Psoas muscle (tissue), 8 donors: Measurements from ENCODE around the gene KBTBD4. TPM values are rescaled to one million over a fixed set of nuclear protein-coding genes. Genes with fewer than 3 reads are reported as not detected.
"Not testable (repeated sequence)": the region's sequence is repeated elsewhere in the genome, so short reads cannot be mapped to it uniquely, and the experiment has no call there.

Experiments
- ATAC-seq, 4 donors: fragments of 200-7000 bp; cut with Tn5 transposase; one replicate each; pipeline ENCODE4 v1.9.1; 2020; ENCODE audit warnings: moderate library complexity in 3 of 4, mild to moderate bottlenecking in 2 of 4
- DNase-seq, 2 donors: peaks; one replicate each; pipeline ENCODE4 v3.0.0-alpha.2; 2020
- H3K27ac ChIP-seq: fragments of 200-600 bp; one replicate; pipeline ENCODE4 v1.8.0; 2022
- H3K27me3 ChIP-seq, 3 donors: fragments of 200-600 bp in 1 of 3; one replicate each; pipeline versions ENCODE4 v1.6.1 to v1.8.0; 2013 to 2022; ENCODE audit warnings: low read length in 2 of 3, mild to moderate bottlenecking in 2 of 3, moderate library complexity in 1 of 3; ENCODE audit not compliant: insufficient read depth in 3 of 3
- H3K36me3 ChIP-seq, 2 donors: fragments of 200-600 bp in 1 of 2; one replicate each; pipeline versions ENCODE4 v1.6.1 to v1.8.0; 2013 to 2022; ENCODE audit warnings: low read depth in 1 of 2, mild to moderate bottlenecking in 1 of 2, moderate library complexity in 1 of 2; ENCODE audit not compliant: insufficient read depth in 1 of 2
- H3K4me1 ChIP-seq: fragments of 200-600 bp; one replicate; pipeline ENCODE4 v1.8.0; 2022
- H3K4me3 ChIP-seq: fragments of 200-600 bp; one replicate; pipeline ENCODE4 v1.8.0; 2022; ENCODE audit warnings: mild to moderate bottlenecking
- H3K9me3 ChIP-seq: fragments of 200-600 bp; one replicate; pipeline ENCODE4 v1.8.0; 2022
- WGBS, 3 donors: extraction: QIAGEN DNeasy Blood & Tissue Kit; methylation state at CpG; one replicate each; pipeline versions ENCODE4 v1.1.6 to v1.1.7; 2013; 5-methylcytosine and 5-hydroxymethylcytosine counted together
- intact Hi-C, 2 donors: fragments of 100-400 bp; cut with DNase I; formaldehyde crosslinking; loops; one replicate each; pipeline versions ENCODE4 v1.11.0 to v1.14.2; 2022
- polyA plus RNA-seq, 3 donors: library from polyadenylated mRNA; stranded (reverse); fragments of 200-250 nt; gene quantifications; one replicate each; pipeline ENCODE4 v1.2.3, GENCODE V29; 2013
- total RNA-seq, 4 donors: library from RNA; stranded (reverse); fragmentation: NEBNext Ultra II Directional in 2 of 4; extraction: Animal tissue kit (Norgen Biotek cat#: 25700) in 2 of 4; gene quantifications; one replicate each; pipeline versions ENCODE4 v1.2.1 to v1.2.4, GENCODE V29; 2021 to 2023
- TF ChIP-seq, protein P1 (sequence below): fragments of 200-600 bp; IDR thresholded peaks from one replicate; pipeline ENCODE4 v1.8.0; 2022; ENCODE audit warnings: antibody characterized with exemption
- donor health status: healthy with polysubstance abuse.
- donor health status: DM: no; HTN: no; CAD: no; lungs with moderate emphysema.
- donor health status: Bipolar disorder and iron deficiency.
- donor health status: healthy.
- donor health status: DM: yes; HTN: yes; CAD: no.
- donor health status: DM: no; HTN: no; CAD: no.
- donor health status: DM: no; HTN: no; CAD: no.
- donor health status: DM: yes; HTN: yes; CAD: no.

Gene KBTBD4
- total and polyA plus RNA-seq, 7 donors: 12.0 to 23.1 (median 17.9) TPM

DNA sequence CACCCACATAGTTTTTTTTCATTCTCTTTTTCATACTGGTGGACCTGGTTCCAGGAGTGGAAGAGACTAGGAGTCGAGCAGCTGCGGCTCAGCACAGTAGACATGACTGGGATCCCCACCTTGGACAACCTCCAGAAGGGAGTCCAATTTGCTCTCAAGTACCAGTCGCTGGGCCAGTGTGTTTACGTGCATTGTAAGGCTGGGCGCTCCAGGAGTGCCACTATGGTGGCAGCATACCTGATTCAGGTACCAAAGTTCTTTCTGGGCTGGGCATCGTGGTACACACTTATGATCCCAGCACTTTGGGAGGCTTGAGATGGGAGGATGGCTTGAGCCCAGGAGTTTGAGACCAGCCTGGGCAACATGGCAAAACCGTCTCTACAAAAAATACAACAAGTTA is 9.1 kb downstream of the KBTBD4 start:
- H3K4me3 ChIP-seq: no peak overlapping the region
- intact Hi-C loops: no loop called here
- peaks cover 2 to 64% of the 10 kb centered on the region in 2 donors for H3K36me3 ChIP-seq
- ATAC-seq (no peak), DNase-seq (no peak)
- WGBS, 3 donors: 96 to 98% (median 97%) methylated on average over 7 of the region's 7 CpGs
- H3K4me1 ChIP-seq: peaks cover 25% of the 10 kb centered on the region
- H3K27me3 ChIP-seq: no peaks in the 10 kb centered on the region
- H3K9me3 ChIP-seq: no peaks in the 10 kb centered on the region
- TF ChIP-seq, protein P1, sequence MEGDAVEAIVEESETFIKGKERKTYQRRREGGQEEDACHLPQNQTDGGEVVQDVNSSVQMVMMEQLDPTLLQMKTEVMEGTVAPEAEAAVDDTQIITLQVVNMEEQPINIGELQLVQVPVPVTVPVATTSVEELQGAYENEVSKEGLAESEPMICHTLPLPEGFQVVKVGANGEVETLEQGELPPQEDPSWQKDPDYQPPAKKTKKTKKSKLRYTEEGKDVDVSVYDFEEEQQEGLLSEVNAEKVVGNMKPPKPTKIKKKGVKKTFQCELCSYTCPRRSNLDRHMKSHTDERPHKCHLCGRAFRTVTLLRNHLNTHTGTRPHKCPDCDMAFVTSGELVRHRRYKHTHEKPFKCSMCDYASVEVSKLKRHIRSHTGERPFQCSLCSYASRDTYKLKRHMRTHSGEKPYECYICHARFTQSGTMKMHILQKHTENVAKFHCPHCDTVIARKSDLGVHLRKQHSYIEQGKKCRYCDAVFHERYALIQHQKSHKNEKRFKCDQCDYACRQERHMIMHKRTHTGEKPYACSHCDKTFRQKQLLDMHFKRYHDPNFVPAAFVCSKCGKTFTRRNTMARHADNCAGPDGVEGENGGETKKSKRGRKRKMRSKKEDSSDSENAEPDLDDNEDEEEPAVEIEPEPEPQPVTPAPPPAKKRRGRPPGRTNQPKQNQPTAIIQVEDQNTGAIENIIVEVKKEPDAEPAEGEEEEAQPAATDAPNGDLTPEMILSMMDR: no peak
- no peak overlapping the region for H3K27ac ChIP-seq

DNA sequence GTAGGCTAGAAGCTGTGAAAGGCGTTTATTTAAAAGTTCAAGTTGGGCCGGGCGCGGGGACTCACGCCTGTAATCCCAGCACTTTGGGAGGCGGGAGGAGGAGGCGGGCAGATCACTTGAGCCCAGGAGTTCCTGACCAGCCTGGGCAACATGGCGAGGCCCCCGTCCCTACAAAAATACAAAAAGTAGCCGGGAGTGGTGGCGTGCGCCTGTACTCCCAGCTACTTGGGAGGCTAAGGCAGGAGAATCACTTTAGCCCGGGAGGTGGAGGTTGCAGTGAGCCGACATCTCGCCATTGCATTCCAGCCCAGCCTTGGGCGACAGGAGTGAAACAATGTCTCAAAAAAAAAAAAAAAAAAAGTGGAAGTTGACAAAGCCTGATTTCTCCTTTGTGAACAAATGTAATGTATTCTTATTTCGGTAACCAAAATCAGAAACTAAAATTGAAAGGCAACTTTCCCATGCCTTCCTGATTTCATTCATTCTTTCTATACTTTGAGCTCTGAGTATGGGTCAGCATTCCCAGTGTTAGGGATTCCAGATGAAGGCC is 12.5 kb downstream of the KBTBD4 start:
- Histone ChIP-seq H3K27me3 (no peaks in the 10 kb centered on the region), H3K36me3 (peaks cover 0 to 30% of the 10 kb centered on the region in 2 donors), H3K27ac (peak overlapping the region; percentile 83), H3K4me1 (peaks cover 12% of the 10 kb centered on the region), H3K9me3 (no peaks in the 10 kb centered on the region), H3K4me3 (peak overlapping the region; percentile 97)
- 43 to 51% (median 45%) methylated on average over 17 of the region's 17 CpGs for WGBS, 3 donors
- intact Hi-C loops: no loop called here
- ATAC-seq (peak in 2 of 4 donors; percentile 16 to 20), DNase-seq (no peak)
- TF ChIP-seq, protein P1: no peak

DNA sequence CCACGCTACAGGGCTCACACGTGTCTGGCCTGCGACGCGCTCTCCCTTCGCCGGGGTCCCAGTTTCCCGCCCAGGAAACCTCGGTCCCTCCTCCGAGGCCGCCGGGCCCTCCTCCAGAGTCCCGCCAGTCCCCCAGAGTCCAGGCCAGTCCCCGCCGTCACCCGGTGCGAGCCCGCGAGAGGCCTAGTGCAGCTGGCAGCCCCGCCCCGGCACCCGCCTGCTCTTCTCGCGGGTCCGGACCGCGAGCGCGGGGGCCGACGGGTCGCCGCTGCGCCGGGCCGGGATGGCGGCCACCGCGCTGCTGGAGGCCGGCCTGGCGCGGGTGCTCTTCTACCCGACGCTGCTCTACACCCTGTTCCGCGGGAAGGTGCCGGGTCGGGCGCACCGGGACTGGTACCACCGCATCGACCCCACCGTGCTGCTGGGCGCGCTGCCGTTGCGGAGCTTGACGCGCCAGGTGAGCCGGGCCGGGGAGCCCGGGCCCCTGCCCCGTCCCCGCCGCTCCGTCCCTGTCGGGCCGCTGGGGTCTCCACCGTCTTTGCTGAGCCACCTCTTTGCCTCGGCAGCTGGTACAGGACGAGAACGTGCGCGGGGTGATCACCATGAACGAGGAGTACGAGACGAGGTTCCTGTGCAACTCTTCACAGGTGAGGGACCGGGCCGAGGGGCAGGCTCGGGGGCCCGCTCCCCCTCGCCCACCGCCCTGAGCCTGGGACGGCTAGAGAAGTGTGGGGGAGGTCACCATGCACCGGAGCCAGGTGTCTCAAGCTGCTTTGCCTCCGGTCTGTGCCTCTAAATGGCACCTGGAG is 13.2 kb downstream of the KBTBD4 start, which contains the start of gene PTPMT1:
PTPMT1 (plus strand) TSS at position 260 of the 809 bp plus-strand sequence; CDS start at position 284, 24 bp downstream.
- Histone ChIP-seq H3K9me3 (no peaks in the 10 kb centered on the region), H3K27ac (peak within 1 kb of the TSS; percentile 83), H3K36me3 (peaks cover 0 to 23% of the 10 kb centered on the region in 2 donors), H3K4me1 (peaks cover 16% of the 10 kb centered on the region), H3K4me3 (peak within 1 kb of the TSS; percentile 97), H3K27me3 (no peaks in the 10 kb centered on the region)
- 0 to 1% (median 1%) methylated on average over 53 to 86 of the region's 86 CpGs for WGBS, 3 donors
- intact Hi-C loops: no loop called here
- TF ChIP-seq, protein P1: no peak
- ATAC-seq (peak; percentile 90 to 95 (median 94)), DNase-seq (peak; percentile 83 to 86)

DNA sequence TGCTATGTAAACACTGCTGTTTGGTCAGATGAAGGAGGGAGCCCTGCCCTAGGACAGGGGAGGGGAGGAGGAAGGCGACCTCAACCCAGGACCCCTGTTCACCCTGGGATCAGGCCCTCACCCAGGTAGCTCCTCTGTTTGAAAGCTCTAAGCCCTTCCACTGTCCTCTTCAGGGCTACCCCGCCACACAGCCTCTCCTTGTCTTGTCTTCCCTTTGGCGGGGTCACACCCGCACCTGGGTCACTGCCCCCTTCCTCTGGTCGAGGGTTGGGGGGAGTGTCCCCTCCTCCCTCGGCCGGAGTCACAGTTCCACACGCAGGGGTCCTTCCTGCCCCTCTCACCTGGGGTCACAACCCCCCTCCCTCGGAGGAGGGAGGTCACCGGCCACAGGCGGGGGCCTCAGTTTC is 13.8 kb downstream of the KBTBD4 start:
- H3K27ac ChIP-seq: peak overlapping the region; percentile 83
- peaks cover 21% of the 10 kb centered on the region for H3K4me1 ChIP-seq
- TF ChIP-seq, protein P1: no peak
- H3K9me3 ChIP-seq: no peaks in the 10 kb centered on the region
- 15 to 18% (median 15%) methylated on average over 10 to 11 of the region's 11 CpGs for WGBS, 3 donors
- H3K27me3 ChIP-seq: no peaks in the 10 kb centered on the region
- peak overlapping the region; percentile 97 for H3K4me3 ChIP-seq
- peaks cover 0 to 17% of the 10 kb centered on the region in 2 donors for H3K36me3 ChIP-seq
- intact Hi-C loops: no loop called here
- DNase-seq (no peak), ATAC-seq (peak; percentile 12 to 39 (median 16))

DNA sequence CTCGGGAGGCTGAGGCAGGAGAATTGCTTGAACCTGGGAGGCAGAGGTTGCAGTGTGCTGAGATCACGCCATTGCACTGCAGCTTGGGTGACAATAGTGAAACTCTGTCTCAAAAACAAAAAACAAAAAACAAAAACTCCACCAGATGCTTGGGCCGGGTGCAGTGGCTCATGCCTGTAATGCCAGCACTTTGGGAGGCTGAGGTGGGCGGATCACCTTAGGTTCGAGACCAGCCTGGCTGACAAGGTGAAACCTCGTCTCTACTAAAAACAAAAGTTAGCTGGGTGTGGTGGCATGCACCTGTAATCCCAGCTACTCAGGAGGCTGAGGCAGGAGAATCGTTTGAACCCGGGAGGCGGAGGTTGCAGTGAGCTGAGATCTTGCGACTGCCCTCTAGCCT is 14.4 kb downstream of the KBTBD4 start:
- 94 to 97% (median 95%) methylated on average over 10 of the region's 10 CpGs for WGBS, 3 donors
- peaks cover 21% of the 10 kb centered on the region for H3K4me1 ChIP-seq
- ATAC-seq, H3K27me3 ChIP-seq, intact Hi-C loops, H3K9me3 ChIP-seq, DNase-seq: not testable (repeated sequence)
- H3K4me3 ChIP-seq: peak overlapping the region; percentile 97
- peak overlapping the region; percentile 83 for H3K27ac ChIP-seq
- peaks cover 0 to 11% of the 10 kb centered on the region in 2 donors for H3K36me3 ChIP-seq

DNA sequence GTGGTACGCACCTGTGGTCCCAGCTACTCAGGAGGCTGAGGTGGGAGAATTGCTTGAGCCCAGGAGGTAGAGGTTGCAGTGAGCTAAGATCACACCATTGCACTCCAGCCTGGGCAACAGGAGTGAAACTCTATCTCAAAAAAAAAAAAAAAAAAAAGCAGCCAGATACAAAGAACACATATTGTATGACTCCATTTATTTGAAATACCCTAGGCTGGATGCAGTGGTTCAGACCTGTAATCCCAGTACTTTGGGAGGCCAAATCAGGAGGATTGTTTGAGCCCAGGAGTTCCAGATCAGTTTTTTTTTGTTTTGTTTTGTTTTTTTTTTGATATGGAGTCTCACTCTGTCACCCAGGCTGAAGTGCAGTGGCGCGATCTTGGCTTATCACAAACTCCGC is 16.4 kb downstream of the KBTBD4 start:
- H3K27ac ChIP-seq, H3K4me3 ChIP-seq, ATAC-seq, DNase-seq, H3K9me3 ChIP-seq, H3K36me3 ChIP-seq, intact Hi-C loops, H3K27me3 ChIP-seq: not testable (repeated sequence)
- peaks cover 21% of the 10 kb centered on the region for H3K4me1 ChIP-seq
- WGBS, 3 donors: 96 to 98% (median 97%) methylated on average over 4 of the region's 4 CpGs
